ENCODE data around the gene DPF3.

DPF3 gene

GRCh38 chr14:72704502-72704901, 189.4 kb downstream of the DPF3 start:
- no peak for TF ChIP-seq CTCF (conservative IDR thresholded peaks at IDR 0.05; ENCODE audit: low read depth, low read length)
- H3K4me3 ChIP-seq (ENCODE audit: low read length): no peak overlapping the region
- DNase-seq (ENCODE audit: low read depth): no peak

GRCh38 chr14:72701605-72702004, 192.3 kb downstream of the DPF3 start:
- DNase-seq (ENCODE audit: low read depth): no peak
- no peak overlapping the region for H3K4me3 ChIP-seq (ENCODE audit: low read length)
- TF ChIP-seq CTCF (conservative IDR thresholded peaks at IDR 0.05; ENCODE audit: low read depth, low read length): no peak

DNA sequence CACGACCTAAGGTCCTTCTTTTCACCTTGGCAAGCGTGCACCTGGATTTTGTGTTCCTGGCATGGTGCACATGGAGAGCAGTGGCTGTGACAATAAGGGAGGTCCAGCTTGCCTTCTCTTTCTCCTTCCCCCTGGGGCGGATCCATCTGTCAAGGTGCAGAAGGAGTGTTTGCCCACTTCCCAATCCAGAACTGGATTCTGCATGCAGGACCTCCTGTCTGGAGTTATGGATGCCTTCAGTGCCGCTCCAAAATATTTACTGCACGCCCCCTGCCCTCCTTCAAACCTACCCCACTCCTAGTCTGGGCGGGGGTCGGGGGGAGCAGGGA, 192.7 kb downstream of the DPF3 start:
- TF ChIP-seq CTCF (conservative IDR thresholded peaks at IDR 0.05; ENCODE audit: low read depth, low read length): no peak
- no peak overlapping the region for H3K4me3 ChIP-seq (ENCODE audit: low read length)
- DNase-seq (ENCODE audit: low read depth): no peak

DNA sequence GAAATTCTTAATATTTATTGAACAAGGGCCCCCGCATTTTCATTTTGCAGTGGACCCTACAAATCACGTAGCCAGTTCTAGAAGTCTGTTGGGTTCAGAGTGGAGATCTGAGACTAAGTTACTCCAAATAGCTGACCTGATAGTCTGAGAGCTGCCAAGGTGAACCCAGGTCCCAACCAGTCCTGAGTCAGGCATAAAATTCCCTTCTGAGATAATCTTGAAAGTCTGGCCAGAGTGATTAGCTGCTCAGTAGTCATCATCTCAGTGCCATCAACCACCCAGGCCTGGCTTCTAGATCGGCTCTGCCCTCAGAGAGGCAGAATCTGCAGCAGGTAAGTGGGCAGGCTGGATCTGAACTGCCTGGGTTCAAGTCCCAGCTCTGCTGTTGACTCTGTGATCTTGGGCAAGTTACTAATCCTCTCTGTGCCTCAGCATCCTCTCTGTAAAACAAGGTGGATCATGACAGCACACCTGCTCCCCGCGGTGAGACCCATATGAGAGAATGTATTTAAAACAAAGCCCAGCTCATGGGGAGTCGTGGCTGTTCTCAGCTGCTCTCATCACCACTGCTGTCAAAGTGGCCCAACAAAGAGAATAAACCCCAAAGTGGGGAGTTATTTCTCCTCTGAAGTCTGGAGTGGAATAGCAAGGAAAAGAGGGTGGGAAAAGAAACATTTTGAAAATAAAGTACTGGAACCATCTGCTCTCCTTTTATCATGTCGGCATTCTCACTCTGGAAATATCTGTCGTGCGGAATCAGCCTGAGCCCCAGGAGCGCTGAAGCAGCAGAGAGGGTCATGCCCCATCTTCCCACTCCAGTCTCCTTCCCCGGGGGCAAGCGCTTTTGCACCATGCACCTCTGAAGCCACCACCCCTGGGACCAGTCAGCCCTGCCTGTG, 193.3 kb downstream of the DPF3 start:
- no peak overlapping the region for H3K4me3 ChIP-seq (ENCODE audit: low read length)
- DNase-seq (ENCODE audit: low read depth): no peak
- no peak for TF ChIP-seq CTCF (conservative IDR thresholded peaks at IDR 0.05; ENCODE audit: low read depth, low read length)

GRCh38 chr14:72699852-72700257, 194.0 kb downstream of the DPF3 start:
- H3K4me3 ChIP-seq (ENCODE audit: low read length): no peak overlapping the region
- no peak for DNase-seq (ENCODE audit: low read depth)
- no peak for TF ChIP-seq CTCF (conservative IDR thresholded peaks at IDR 0.05; ENCODE audit: low read depth, low read length)

DNA sequence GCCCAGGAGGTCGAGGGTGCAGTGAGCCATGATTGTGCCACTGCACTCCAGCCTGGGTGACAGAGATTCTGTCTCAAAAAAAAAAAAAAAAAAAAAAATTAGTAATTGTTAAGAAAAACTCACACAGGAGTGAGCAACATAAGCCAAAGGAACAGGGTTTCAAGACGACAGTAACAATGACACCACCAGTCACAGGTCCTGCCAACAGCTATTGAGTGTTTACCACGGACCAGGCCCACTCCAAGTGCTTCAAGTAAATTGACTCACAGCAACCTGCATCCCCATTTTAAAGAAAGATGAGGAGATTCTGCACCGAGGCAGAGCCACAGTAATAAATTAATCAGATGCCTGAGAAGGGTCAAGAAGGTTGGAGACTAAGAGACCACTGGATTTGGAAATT, 194.5 kb downstream of the DPF3 start:
- no peak for DNase-seq (ENCODE audit: low read depth)
- H3K4me3 ChIP-seq (ENCODE audit: low read length): no peak overlapping the region
- TF ChIP-seq CTCF (conservative IDR thresholded peaks at IDR 0.05; ENCODE audit: low read depth, low read length): no peak

GRCh38 chr14:72692696-72693095, 201.2 kb downstream of the DPF3 start:
- DNase-seq (ENCODE audit: low read depth): no peak
- TF ChIP-seq CTCF (conservative IDR thresholded peaks at IDR 0.05; ENCODE audit: low read depth, low read length): no peak

More at GRCh38 chr14:72692696-72693095, 201.2 kb downstream of the DPF3 start:
- no peak overlapping the region for H3K4me3 ChIP-seq (ENCODE audit: low read length)
